ENCODE data around the gene GPRC5B.
A peak's percentile ranks its signal among the peaks of the same experiment; 100 is the strongest.

GPRC5B gene

GRCh38 chr16:19894586-19894985 is 9.9 kb upstream of the GPRC5B start:
- DNase-seq, result no peak

- no peak for DNase-seq
Measured at GRCh38 chr16:19892902-19893301, 8.3 kb upstream of the GPRC5B start.

- DNase-seq, result no peak
Measured at GRCh38 chr16:19890901-19891300, 6.3 kb upstream of the GPRC5B start.

GRCh38 chr16:19888834-19889233 is 4.2 kb upstream of the GPRC5B start:
- no peak for DNase-seq

- peak; percentile 27 for DNase-seq
Measured at GRCh38 chr16:19886073-19886941, 1.7 kb upstream of the GPRC5B start.

- no peak for DNase-seq
Measured at GRCh38 chr16:19885451-19886072, 914 bp upstream of the GPRC5B start.

- no peak for DNase-seq
Measured at GRCh38 chr16:19883966-19884485, 622 bp downstream of the GPRC5B start.

GRCh38 chr16:19883296-19883965 is 1.2 kb downstream of the GPRC5B start:
- DNase-seq, result no peak

- DNase-seq, result no peak
Measured at GRCh38 chr16:19882646-19883045, 2.0 kb downstream of the GPRC5B start.

- no peak for DNase-seq
Measured at GRCh38 chr16:19882186-19882585, 2.5 kb downstream of the GPRC5B start.

GRCh38 chr16:19881783-19882182 is 2.9 kb downstream of the GPRC5B start:
- no peak for DNase-seq

- DNase-seq, result no peak
Measured at GRCh38 chr16:19881028-19881427, 3.6 kb downstream of the GPRC5B start.

GRCh38 chr16:19879241-19879792 is 5.3 kb downstream of the GPRC5B start:
- DNase-seq, result no peak

- DNase-seq, result no peak
Measured at GRCh38 chr16:19878757-19879156, 5.9 kb downstream of the GPRC5B start.

- no peak for DNase-seq
Measured at GRCh38 chr16:19876501-19877059, 8.1 kb downstream of the GPRC5B start.

GRCh38 chr16:19875900-19876299 is 8.7 kb downstream of the GPRC5B start:
- DNase-seq, result no peak

GRCh38 chr16:19874851-19875546 is 9.6 kb downstream of the GPRC5B start:
- DNase-seq, result no peak

- DNase-seq, result no peak
Measured at GRCh38 chr16:19874026-19874425, 10.6 kb downstream of the GPRC5B start.

GRCh38 chr16:19872935-19873334 is 11.7 kb downstream of the GPRC5B start:
- DNase-seq, result no peak

- DNase-seq, result no peak
Measured at GRCh38 chr16:19872179-19872863, 12.3 kb downstream of the GPRC5B start.

GRCh38 chr16:19871721-19872120 is 12.9 kb downstream of the GPRC5B start:
- no peak for DNase-seq

- no peak for DNase-seq
Measured at GRCh38 chr16:19868421-19868820, 16.2 kb downstream of the GPRC5B start.

Measured in NK-92 treated with Interleukin-12 subunit alpha and Interleukin-12 subunit beta, amount 100 ng/mL, for 24 hours (cell line).